HCT116 (cell line): ENCODE data around the gene CPNE9. TPM values are rescaled to one million over a fixed set of nuclear protein-coding genes. Genes with fewer than 3 reads are reported as not detected.
A peak's percentile ranks its signal among the peaks of the same experiment; 100 is the strongest.

ENCODE experiments used
- ATAC-seq: fragments of 200-7000 bp; cut with Tn5 transposase; 2 replicates; pipeline ENCODE4 v1.9.1; 2020; ENCODE audit warnings: mild to moderate bottlenecking, moderate library complexity
- BruUV-seq: library from RNA; stranded (reverse); fragments of 400-500 nt; replicated peaks from 2 replicates; lab custom pipeline; 2021; lab: Mats Ljungman, UMichigan
- CTCF ChIA-PET: fragments of 300-600 bp; sonication (Branson Sonifier 250); formaldehyde crosslinking; loops from one replicate; lab custom pipeline; 2021; ENCODE audit warnings: antibody characterized with exemption; lab: Charles Lee
- POLR2A ChIA-PET: fragments of 300-600, 350-600 bp; sonication (Branson Sonifier 250); formaldehyde crosslinking; loops from one replicate; lab custom pipeline; 2021; ENCODE audit warnings: antibody characterized with exemption; lab: Charles Lee
- RAD21 ChIA-PET, 2 experiments: fragments of 300-600 bp; sonication (Branson Sonifier 250); formaldehyde crosslinking; loops; one replicate each; lab custom pipeline; 2023; ENCODE audit warnings: low total read pairs in 2 of 2; ENCODE audit not compliant: uncharacterized antibody in 2 of 2, unreplicated experiment in 2 of 2, low non-redundant PET in 1 of 2; lab: Charles Lee
- DNase-seq: peaks from one replicate; pipeline ENCODE4 v3.0.0-alpha.2; 2010; ENCODE audit warnings: low read depth, low spot score
- H2AFZ ChIP-seq: fragments of 200-600 bp; shearing (Covaris generic), sonication (generic); 2 replicates; pipeline ENCODE4 v1.6.1; 2017; ENCODE audit warnings: low read depth, mixed run types, mixed read lengths, antibody characterized with exemption, low read length; ENCODE audit not compliant: poor library complexity, severe bottlenecking
- H3K27ac ChIP-seq: 2 replicates; pipeline ENCODE4 v1.5.1; 2012; ENCODE audit warnings: low read depth, low read length
- H3K27me3 ChIP-seq: fragments of 200-600 bp; sonication (generic); 2 replicates; pipeline ENCODE4 v1.6.1; 2016; ENCODE audit warnings: mixed run types, low read length, mixed read lengths; ENCODE audit not compliant: insufficient read depth
- H3K36me3 ChIP-seq, 2 experiments: fragments of 200-500 bp in 1 of 2; fragments of 200-600 bp in 1 of 2; sonication (Bioruptor generic) in 1 of 2; sonication (generic) in 1 of 2; 2 replicates each; pipeline versions ENCODE4 v1.5.1 to v1.6.1; 2014 to 2016; ENCODE audit warnings: low read length in 2 of 2, inconsistent platforms in 1 of 2, mixed read lengths in 1 of 2, mixed run types in 1 of 2; ENCODE audit not compliant: insufficient read depth in 2 of 2, control insufficient read depth in 1 of 2
- H3K4me1 ChIP-seq, 2 experiments: fragments of 200-600 bp in 1 of 2; sonication (generic) in 1 of 2; 2 replicates each; pipeline versions ENCODE4 v1.5.1 to v1.6.1; 2012 to 2017; ENCODE audit warnings: low read length in 2 of 2, inconsistent platforms in 1 of 2, mild to moderate bottlenecking in 1 of 2, mixed read lengths in 1 of 2, mixed run types in 1 of 2, moderate library complexity in 1 of 2; ENCODE audit not compliant: insufficient read depth in 2 of 2, control insufficient read depth in 1 of 2
- H3K4me2 ChIP-seq: fragments of 200-600 bp; sonication (generic); 2 replicates; pipeline ENCODE4 v1.6.1; 2017; ENCODE audit warnings: mixed run types, low read length, mixed read lengths
- H3K4me3 ChIP-seq, 2 experiments: fragments of 200-600 bp in 1 of 2; sonication (generic) in 1 of 2; replicated peaks in 1 of 2; 2 replicates each; pipeline ENCODE4 v1.5.1; 2011 to 2016; ENCODE audit warnings: low read length in 2 of 2, control low read depth in 1 of 2, low read depth in 1 of 2, mild to moderate bottlenecking in 1 of 2, mixed read lengths in 1 of 2, mixed run types in 1 of 2
- H3K79me2 ChIP-seq: fragments of 200-600 bp; sonication (generic); 2 replicates; pipeline ENCODE4 v1.6.1; 2017; ENCODE audit warnings: mild to moderate bottlenecking, mixed run types, low read length, moderate library complexity, mixed read lengths; ENCODE audit not compliant: insufficient read depth
- H3K9ac ChIP-seq: fragments of 200-600 bp; sonication (generic); 2 replicates; pipeline ENCODE4 v1.6.1; 2016; ENCODE audit warnings: low read length, mixed read lengths
- H3K9me2 ChIP-seq: fragments of 200-600 bp; sonication (generic), shearing (Covaris generic); 2 replicates; pipeline ENCODE4 v1.6.1; 2017; ENCODE audit warnings: mixed run types, mild to moderate bottlenecking, moderate library complexity; ENCODE audit not compliant: insufficient read depth
- H3K9me3 ChIP-seq, 2 experiments: fragments of 200-500 bp in 1 of 2; fragments of 200-600 bp in 1 of 2; sonication (Bioruptor generic) in 1 of 2; sonication (generic) in 1 of 2; 2 replicates each; pipeline ENCODE4 v1.6.1; 2014 to 2017; ENCODE audit warnings: low read length in 2 of 2, mixed read lengths in 2 of 2, inconsistent platforms in 1 of 2, low read depth in 1 of 2, mild to moderate bottlenecking in 1 of 2, mixed run types in 1 of 2, moderate library complexity in 1 of 2; ENCODE audit not compliant: control insufficient read depth in 1 of 2, insufficient read depth in 1 of 2
- H4K20me1 ChIP-seq: fragments of 200-600 bp; sonication (generic), shearing (Covaris generic); 2 replicates; pipeline ENCODE4 v1.6.1; 2017; ENCODE audit warnings: mixed run types, mild to moderate bottlenecking, moderate library complexity; ENCODE audit not compliant: insufficient read depth
- ATF3 ChIP-seq: IDR thresholded peaks from 2 replicates; pipeline ENCODE4 v1.6.1; 2012
- CEBPB ChIP-seq: IDR thresholded peaks from 2 replicates; pipeline ENCODE4 v1.6.1; 2012; ENCODE audit warnings: low read depth
- EGR1 ChIP-seq: IDR thresholded peaks from 2 replicates; pipeline ENCODE4 v1.6.1; 2012; ENCODE audit warnings: low read depth
- EZH2 ChIP-seq: fragments of 200-600 bp; sonication (generic); IDR thresholded peaks from 2 replicates; pipeline ENCODE4 v1.6.1; 2017; ENCODE audit warnings: antibody characterized with exemption, mixed run types
- MAX ChIP-seq: IDR thresholded peaks from 2 replicates; pipeline ENCODE4 v1.6.1; 2012
- POLR2A ChIP-seq: IDR thresholded peaks from 2 replicates; pipeline ENCODE4 v1.7.0; 2011; ENCODE audit warnings: borderline replicate concordance; ENCODE audit not compliant: insufficient read depth, insufficient read length; ENCODE audit errors: extremely low read depth
- POLR2AphosphoS5 ChIP-seq: IDR thresholded peaks from 2 replicates; pipeline ENCODE4 v1.6.1; 2011; ENCODE audit warnings: mild to moderate bottlenecking, low read depth, low read length, moderate library complexity
- RAD21 ChIP-seq: IDR thresholded peaks from 2 replicates; pipeline ENCODE4 v1.6.1; 2012; ENCODE audit warnings: low read depth, mild to moderate bottlenecking
- REST ChIP-seq: IDR thresholded peaks from 2 replicates; pipeline ENCODE4 v1.6.1; 2012; ENCODE audit warnings: low read depth
- YY1 ChIP-seq: IDR thresholded peaks from 2 replicates; pipeline ENCODE4 v1.6.1; 2011; ENCODE audit warnings: low read length, low read depth, moderate library complexity, mild to moderate bottlenecking; ENCODE audit not compliant: insufficient replicate concordance; ENCODE audit errors: extremely low read depth
- ZBTB33 ChIP-seq: IDR thresholded peaks from 2 replicates; pipeline ENCODE4 v1.6.1; 2011; ENCODE audit warnings: mild to moderate bottlenecking, low read length, moderate library complexity; ENCODE audit not compliant: insufficient replicate concordance; ENCODE audit errors: extremely low read depth
- ZFX ChIP-seq: fragments of 450-650 bp; IDR thresholded peaks from 2 replicates; pipeline ENCODE4 v1.6.1; 2017
- ZNF274 ChIP-seq: fragments of 200-500 bp; sonication (Bioruptor generic); IDR thresholded peaks from 2 replicates; pipeline ENCODE4 v1.6.1; 2014; ENCODE audit warnings: mild to moderate bottlenecking, low read depth, low read length, inconsistent platforms
- intact Hi-C: fragments of 100-400 bp; cut with micrococcal nuclease; formaldehyde crosslinking; loops from 2 replicates; pipeline ENCODE4 v1.10.0; 2022
- total RNA-seq: library from RNA; stranded (reverse); gene quantifications from one replicate; pipeline ENCODE4 v1.2.1, GENCODE V29; 2021; ENCODE audit not compliant: unreplicated experiment

The CPNE9 gene
- total RNA-seq, 1 experiment from 2014 or later, result 0.98 TPM

GRCh38 chr3:9769426-9770275 lies 66.0 kb downstream of the CPNE9 start, which contains the start of gene CAMK1:
CAMK1 (minus strand) TSS chr3:9769947; CDS start chr3:9767749, 2,198 bp downstream.
- Histone ChIP-seq H3K36me3 (0 out of 4 replicates have a peak, but pooled peaks cover 0 to 4% of the 10 kb centered on the region in 2 experiments), H4K20me1 (no peaks in the 10 kb centered on the region), H3K27me3 (no peaks in the 10 kb centered on the region), H3K4me1 (peaks cover 4 to 24% of the 10 kb centered on the region in 2 experiments), H3K79me2 (peaks cover 7% of the 10 kb centered on the region; the same call in 1 of the 2 replicates), H3K9ac (peak within 1 kb of the TSS; percentile 86), H3K9me2 (no peaks in the 10 kb centered on the region), H3K4me3 (peak within 1 kb of the TSS; percentile 70 to 73), H3K4me2 (peak within 1 kb of the TSS; percentile 97), H2AFZ (peak within 1 kb of the TSS; percentile 77), H3K27ac (peak within 1 kb of the TSS; percentile 69; the same call in 1 of the 2 replicates), H3K9me3 (no peaks in the 10 kb centered on the region)
- no TSS peak for BruUV-seq
- ATAC-seq (peak; percentile 95), DNase-seq (no peak)
- ChIA-PET CTCF (interaction anchor here (1.3 kb wide), 1 partner anchor 12 kb away, joined by 3 read pairs; no protein-coding TSS in a partner anchor), POLR2A (no interaction called here), RAD21 (no interaction called here)
- TF ChIP-seq YY1, result peak; percentile 12
- TF ChIP-seq RAD21, result no peak
- no peak for TF ChIP-seq ZNF274
- no peak for TF ChIP-seq REST
- peak; percentile 83 for TF ChIP-seq POLR2A
- peak; percentile 32; the same call in 1 of the 2 replicates for TF ChIP-seq MAX
- TF ChIP-seq ATF3, result no peak
- TF ChIP-seq CEBPB, result no peak
- peak; percentile 75 for TF ChIP-seq ZFX
- no peak for TF ChIP-seq EGR1
- TF ChIP-seq ZBTB33, result no peak
- peak; percentile 92 for TF ChIP-seq POLR2AphosphoS5
- no peak for TF ChIP-seq EZH2
- intact Hi-C loops, result no loop called here
